Mammary epithelial cell (primary cell): ENCODE results near the gene TSPO.

ENCODE experiments used
- CTCF ChIP-seq, 2 donors: IDR thresholded peaks in 1 of 2; conservative IDR thresholded peaks in 1 of 2; 2 replicates each; pipeline ENCODE4 v1.5.1; 2011 to 2012; ENCODE audit warnings: inconsistent platforms in 2 of 2, low read length in 2 of 2, mild to moderate bottlenecking in 2 of 2, control low read depth in 1 of 2, low read depth in 1 of 2; ENCODE audit not compliant: insufficient read depth in 1 of 2; ENCODE audit errors: extremely low read depth in 1 of 2
- EZH2 ChIP-seq: IDR thresholded peaks from 2 replicates; pipeline ENCODE4 v1.6.1; 2012; ENCODE audit warnings: low read length, inconsistent platforms, borderline replicate concordance

- TF ChIP-seq CTCF (conservative IDR thresholded peaks at IDR 0.05 in 1 of 2, IDR thresholded peaks at IDR 0.05 in 1 of 2; ENCODE audit: extremely low read depth in 1 of 2, insufficient read depth in 1 of 2, low read depth in 1 of 2, low read length in 2 of 2) (no peak), EZH2 (no peak)
Measured at GRCh38 chr22:43200031-43200430, 48.7 kb downstream of the TSPO start.
